OCI-LY7 (cell line): ENCODE results near the gene ANKDD1B.

ENCODE experiments used
- EZH2phosphoT487 ChIP-seq: fragments of 200-600 bp; sonication (generic); IDR thresholded peaks from 2 replicates; pipeline ENCODE4 v1.6.1; 2018; ENCODE audit warnings: low read depth, borderline replicate concordance, mild to moderate bottlenecking, mixed run types, antibody characterized with exemption, low read length, moderate library complexity, mixed read lengths
- TF ChIP-seq, protein P1 (sequence below): fragments of 200-600 bp; sonication (generic); conservative IDR thresholded peaks from 2 replicates; pipeline ENCODE4 v1.5.1; 2014; ENCODE audit warnings: mild to moderate bottlenecking, antibody characterized with exemption, low read length, moderate library complexity, mixed read lengths

DNA sequence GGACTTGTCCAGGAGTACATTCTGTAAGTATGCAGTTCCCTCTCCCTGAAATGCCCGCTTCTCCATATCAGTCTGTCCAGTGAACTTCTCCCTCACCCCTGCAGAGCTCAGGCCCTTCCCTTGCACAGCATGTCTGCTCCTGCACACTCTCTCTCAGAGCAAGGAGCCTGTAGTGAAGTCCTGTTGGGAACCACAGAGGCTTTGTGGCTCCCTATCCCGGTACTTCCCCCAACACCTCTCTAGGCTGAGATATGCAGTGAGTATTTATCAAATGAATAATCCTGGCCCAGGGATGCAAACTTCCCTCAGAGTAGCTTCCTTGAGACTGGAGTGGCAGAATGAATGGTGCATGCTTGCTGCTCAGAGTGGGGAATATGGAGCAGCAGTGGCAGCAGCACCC lies 57.2 kb downstream of the ANKDD1B start:
- TF ChIP-seq EZH2phosphoT487: no peak
- TF ChIP-seq, protein P1, sequence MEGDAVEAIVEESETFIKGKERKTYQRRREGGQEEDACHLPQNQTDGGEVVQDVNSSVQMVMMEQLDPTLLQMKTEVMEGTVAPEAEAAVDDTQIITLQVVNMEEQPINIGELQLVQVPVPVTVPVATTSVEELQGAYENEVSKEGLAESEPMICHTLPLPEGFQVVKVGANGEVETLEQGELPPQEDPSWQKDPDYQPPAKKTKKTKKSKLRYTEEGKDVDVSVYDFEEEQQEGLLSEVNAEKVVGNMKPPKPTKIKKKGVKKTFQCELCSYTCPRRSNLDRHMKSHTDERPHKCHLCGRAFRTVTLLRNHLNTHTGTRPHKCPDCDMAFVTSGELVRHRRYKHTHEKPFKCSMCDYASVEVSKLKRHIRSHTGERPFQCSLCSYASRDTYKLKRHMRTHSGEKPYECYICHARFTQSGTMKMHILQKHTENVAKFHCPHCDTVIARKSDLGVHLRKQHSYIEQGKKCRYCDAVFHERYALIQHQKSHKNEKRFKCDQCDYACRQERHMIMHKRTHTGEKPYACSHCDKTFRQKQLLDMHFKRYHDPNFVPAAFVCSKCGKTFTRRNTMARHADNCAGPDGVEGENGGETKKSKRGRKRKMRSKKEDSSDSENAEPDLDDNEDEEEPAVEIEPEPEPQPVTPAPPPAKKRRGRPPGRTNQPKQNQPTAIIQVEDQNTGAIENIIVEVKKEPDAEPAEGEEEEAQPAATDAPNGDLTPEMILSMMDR: no peak
